Activated CD4-positive, alpha-beta T cell treated with anti-CD3 and anti-CD28 coated beads, Interleukin-2, amount 10 ng/mL, durations not matched to agents 24 days and 14 days (primary cell): ENCODE results near the gene OSTF1. TPM values are rescaled to one million over a fixed set of nuclear protein-coding genes. Genes with fewer than 3 reads are reported as not detected.

ENCODE experiments used
- DNase-seq: peaks from one replicate; pipeline ENCODE4 v3.0.0; 2022
- H3K27ac Mint-ChIP-seq: one replicate; pipeline ENCODE4 v1.8.0; 2022; ENCODE audit warnings: mild to moderate bottlenecking, mixed read lengths
- H3K27me3 Mint-ChIP-seq: one replicate; pipeline ENCODE4 v1.8.0; 2022; ENCODE audit warnings: mixed read lengths
- H3K36me3 Mint-ChIP-seq: one replicate; pipeline ENCODE4 v1.8.0; 2022; ENCODE audit warnings: low read depth, mild to moderate bottlenecking, mixed read lengths
- H3K4me1 Mint-ChIP-seq: one replicate; pipeline ENCODE4 v1.8.0; 2021; ENCODE audit warnings: mixed read lengths
- H3K4me3 Mint-ChIP-seq: one replicate; pipeline ENCODE4 v1.8.0; 2022; ENCODE audit warnings: mild to moderate bottlenecking, moderate library complexity, mixed read lengths
- H3K9me3 Mint-ChIP-seq: one replicate; pipeline ENCODE4 v1.8.0; 2021; ENCODE audit warnings: mixed read lengths
- intact Hi-C: fragments of 100-400 bp; cut with micrococcal nuclease; formaldehyde crosslinking; loops from one replicate; pipeline ENCODE4 v1.15.1; 2023
- total RNA-seq: library from RNA; stranded (reverse); gene quantifications from 2 replicates; pipeline ENCODE4 v1.2.3, GENCODE V29; 2022

Gene OSTF1
- total RNA-seq, 1 donor from 2014 or later, result 41.5 TPM

- peaks cover 21% of the 10 kb centered on the region for H3K36me3 Mint-ChIP-seq
- H3K9me3 Mint-ChIP-seq, result no peaks in the 10 kb centered on the region
- peaks cover 19% of the 10 kb centered on the region for H3K4me1 Mint-ChIP-seq
- H3K4me3 Mint-ChIP-seq, result no peak overlapping the region
- H3K27ac Mint-ChIP-seq, result no peak overlapping the region
- intact Hi-C loops, result no loop called here
- no peaks in the 10 kb centered on the region for H3K27me3 Mint-ChIP-seq
- DNase-seq, result no peak
Observed at GRCh38 chr9:75067894-75068293, 20.4 kb upstream of the OSTF1 start.

DNA sequence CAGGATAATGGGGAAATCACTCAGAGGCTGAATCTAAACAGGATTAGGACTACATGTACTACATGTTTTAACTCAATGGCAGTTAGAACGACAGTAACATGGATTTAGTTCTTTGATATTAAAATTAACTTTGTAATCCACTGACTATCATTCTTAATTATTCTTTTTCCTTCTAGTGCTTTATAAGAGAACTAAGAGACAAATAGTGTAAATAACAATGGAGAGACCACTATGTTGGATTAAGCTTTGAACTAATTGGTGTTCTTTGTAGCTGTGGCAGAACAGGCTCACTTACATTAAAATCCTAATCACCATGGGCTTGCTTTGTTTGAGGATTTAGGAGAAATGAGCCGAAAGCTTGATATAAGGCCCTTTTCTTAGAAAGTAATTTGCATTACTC, 19.1 kb upstream of the OSTF1 start:
- Mint-ChIP-seq H3K27ac (no peak overlapping the region), H3K4me3 (no peak overlapping the region), H3K36me3 (peaks cover 21% of the 10 kb centered on the region), H3K9me3 (no peaks in the 10 kb centered on the region), H3K4me1 (peaks cover 20% of the 10 kb centered on the region), H3K27me3 (no peaks in the 10 kb centered on the region)
- intact Hi-C loops, result no loop called here
- DNase-seq, result no peak

- peak; percentile 79 for DNase-seq
- Mint-ChIP-seq H3K4me1 (peaks cover 20% of the 10 kb centered on the region), H3K27me3 (no peaks in the 10 kb centered on the region), H3K4me3 (no peak overlapping the region), H3K9me3 (no peaks in the 10 kb centered on the region), H3K27ac (peak overlapping the region; percentile 12), H3K36me3 (peaks cover 18% of the 10 kb centered on the region)
- intact Hi-C loops, result loop anchor here (2.0 kb wide), 1 partner anchor 17 kb away; the partner anchor contains the start of genes NMRK1 and OSTF1
Observed at GRCh38 chr9:75071530-75072122, 16.7 kb upstream of the OSTF1 start.

GRCh38 chr9:75072895-75073294, 15.4 kb upstream of the OSTF1 start:
- peaks cover 19% of the 10 kb centered on the region for H3K36me3 Mint-ChIP-seq
- no peak for DNase-seq
- H3K4me3 Mint-ChIP-seq, result no peak overlapping the region
- H3K9me3 Mint-ChIP-seq, result no peaks in the 10 kb centered on the region
- no peak overlapping the region for H3K27ac Mint-ChIP-seq
- intact Hi-C loops, result no loop called here
- no peaks in the 10 kb centered on the region for H3K27me3 Mint-ChIP-seq
- peaks cover 22% of the 10 kb centered on the region for H3K4me1 Mint-ChIP-seq

- H3K9me3 Mint-ChIP-seq, result no peaks in the 10 kb centered on the region
- H3K27me3 Mint-ChIP-seq, result no peaks in the 10 kb centered on the region
- H3K27ac Mint-ChIP-seq, result no peak overlapping the region
- peaks cover 13% of the 10 kb centered on the region for H3K36me3 Mint-ChIP-seq
- no peak overlapping the region for H3K4me3 Mint-ChIP-seq
- DNase-seq, result no peak
- intact Hi-C loops, result loop anchor here (10.0 kb wide), 1 partner anchor 1313 kb away; the partner anchor contains the start of gene RFK
- peaks cover 21% of the 10 kb centered on the region for H3K4me1 Mint-ChIP-seq
Observed at GRCh38 chr9:75081632-75082031, 6.7 kb upstream of the OSTF1 start.

- DNase-seq, result no peak
- Mint-ChIP-seq H3K27ac (no peak overlapping the region), H3K27me3 (no peaks in the 10 kb centered on the region), H3K4me3 (no peak overlapping the region), H3K4me1 (peaks cover 23% of the 10 kb centered on the region), H3K9me3 (no peaks in the 10 kb centered on the region), H3K36me3 (peaks cover 11% of the 10 kb centered on the region)
- intact Hi-C loops, result loop anchor here (10.0 kb wide), 1 partner anchor 1311 kb away; the partner anchor contains the start of gene RFK
Observed at GRCh38 chr9:75083188-75083970, 4.9 kb upstream of the OSTF1 start.

DNA sequence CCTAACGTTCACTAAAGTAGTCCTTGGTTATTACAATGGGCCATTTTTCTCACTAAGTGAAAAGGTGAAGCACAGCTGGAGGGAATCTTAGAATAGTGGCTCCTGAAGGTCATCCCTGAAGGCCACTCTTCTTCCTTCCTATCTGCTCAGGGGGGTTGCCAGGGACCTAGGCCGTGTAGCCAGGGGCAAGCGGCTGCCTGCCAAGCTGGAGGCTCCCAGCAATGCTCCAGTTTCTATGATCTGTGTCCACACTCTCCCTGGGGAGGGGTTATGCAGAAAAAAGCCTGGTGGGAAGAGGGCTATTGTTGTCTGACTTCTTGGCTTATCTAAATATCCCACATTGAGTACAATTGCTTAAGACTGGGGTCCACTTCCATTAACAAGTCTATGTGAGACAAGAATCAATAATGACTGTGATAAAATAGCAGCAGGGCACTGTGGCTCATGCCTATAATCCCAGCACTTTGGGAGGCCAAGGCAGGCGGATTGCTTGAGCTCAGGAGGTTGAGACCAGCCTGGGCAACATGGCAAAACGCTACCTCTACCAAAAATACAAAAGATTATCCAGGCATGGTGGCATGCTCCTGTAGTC, 4.1 kb upstream of the OSTF1 start:
- DNase-seq, result no peak
- no peak overlapping the region for H3K4me3 Mint-ChIP-seq
- intact Hi-C loops, result loop anchor here (10.0 kb wide), 1 partner anchor 1311 kb away; the partner anchor contains the start of gene RFK
- H3K27ac Mint-ChIP-seq, result no peak overlapping the region
- no peaks in the 10 kb centered on the region for H3K9me3 Mint-ChIP-seq
- H3K36me3 Mint-ChIP-seq, result peaks cover 13% of the 10 kb centered on the region
- no peaks in the 10 kb centered on the region for H3K27me3 Mint-ChIP-seq
- peaks cover 26% of the 10 kb centered on the region for H3K4me1 Mint-ChIP-seq

DNA sequence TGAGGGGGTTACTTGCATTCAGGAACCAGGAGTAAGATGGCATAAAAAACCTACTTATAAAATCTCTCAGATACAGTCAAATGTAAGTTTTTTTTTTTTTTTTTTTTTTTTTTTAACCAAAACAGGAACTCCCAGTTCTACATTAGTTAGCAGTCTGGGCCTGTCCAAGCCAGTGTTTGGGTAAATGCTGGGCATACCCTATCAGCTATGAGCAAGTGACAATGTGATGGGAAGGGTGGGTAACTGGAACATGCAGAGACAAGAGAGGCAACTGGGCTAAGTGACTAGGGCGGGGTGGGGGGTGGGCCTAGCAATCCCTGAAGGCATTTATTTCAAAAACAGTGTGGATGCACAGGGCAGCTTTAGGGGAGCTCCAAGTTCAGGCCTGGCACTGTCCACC, 2.7 kb upstream of the OSTF1 start:
- peaks cover 40% of the 10 kb centered on the region for H3K4me1 Mint-ChIP-seq
- H3K9me3 Mint-ChIP-seq, result no peaks in the 10 kb centered on the region
- H3K27me3 Mint-ChIP-seq, result no peaks in the 10 kb centered on the region
- H3K4me3 Mint-ChIP-seq, result peak overlapping the region; percentile 35
- H3K27ac Mint-ChIP-seq, result peak overlapping the region; percentile 46
- intact Hi-C loops, result loop anchor here (5.0 to 10.0 kb wide), 7 partner anchors 42 to 1953 kb away; partner anchors contain the start of genes ANXA1, PCSK5 and RFK
- peaks cover 15% of the 10 kb centered on the region for H3K36me3 Mint-ChIP-seq
- no peak for DNase-seq

GRCh38 chr9:75086541-75087288, 1.6 kb upstream of the OSTF1 start:
- Mint-ChIP-seq H3K36me3 (peaks cover 19% of the 10 kb centered on the region), H3K9me3 (no peaks in the 10 kb centered on the region), H3K27me3 (no peaks in the 10 kb centered on the region), H3K4me1 (peaks cover 47% of the 10 kb centered on the region), H3K27ac (peak overlapping the region; percentile 75), H3K4me3 (peak overlapping the region; percentile 94)
- no peak for DNase-seq
- intact Hi-C loops, result loop anchor here (5.0 to 10.0 kb wide), 7 partner anchors 41 to 1954 kb away; partner anchors contain the start of genes ANXA1, PCSK5 and RFK

GRCh38 chr9:75087289-75087823, 958 bp upstream of the OSTF1 start:
- H3K4me3 Mint-ChIP-seq, result peak overlapping the region; percentile 94
- H3K9me3 Mint-ChIP-seq, result no peaks in the 10 kb centered on the region
- peaks cover 51% of the 10 kb centered on the region for H3K4me1 Mint-ChIP-seq
- intact Hi-C loops, result loop anchor here (5.0 to 10.0 kb wide), 7 partner anchors 40 to 1955 kb away; partner anchors contain the start of genes ANXA1, PCSK5 and RFK
- peaks cover 15% of the 10 kb centered on the region for H3K36me3 Mint-ChIP-seq
- H3K27ac Mint-ChIP-seq, result peak overlapping the region; percentile 96
- peak; percentile 87 for DNase-seq
- no peaks in the 10 kb centered on the region for H3K27me3 Mint-ChIP-seq

- Mint-ChIP-seq H3K4me1 (peaks cover 56% of the 10 kb centered on the region), H3K4me3 (peak overlapping the region; percentile 92), H3K27me3 (no peaks in the 10 kb centered on the region), H3K9me3 (no peaks in the 10 kb centered on the region), H3K27ac (peak overlapping the region; percentile 91), H3K36me3 (peaks cover 18% of the 10 kb centered on the region)
- no peak for DNase-seq
- intact Hi-C loops, result loop anchor here (1.0 to 10.0 kb wide), 11 partner anchors 18 to 1957 kb away; partner anchors contain the start of genes ANXA1, C9orf40, CARNMT1 and PCSK5
Observed at GRCh38 chr9:75088646-75089372, 495 bp downstream of the OSTF1 start.

GRCh38 chr9:75089373-75089766, 1.1 kb downstream of the OSTF1 start:
- Mint-ChIP-seq H3K36me3 (peaks cover 19% of the 10 kb centered on the region), H3K9me3 (no peaks in the 10 kb centered on the region), H3K27me3 (no peaks in the 10 kb centered on the region), H3K27ac (peak overlapping the region; percentile 91), H3K4me3 (peak overlapping the region; percentile 92), H3K4me1 (peaks cover 61% of the 10 kb centered on the region)
- intact Hi-C loops, result loop anchor here (1.0 to 10.0 kb wide), 9 partner anchors 19 to 1957 kb away; partner anchors contain the start of genes ANXA1, PCSK5 and RFK
- no peak for DNase-seq
